T-helper 2 cell (primary cell): Measurements from ENCODE around the gene MEX3D.
A peak's percentile ranks its signal among the peaks of the same experiment; 100 is the strongest.

Experiments
- DNase-seq, 5 experiments: peaks; one replicate each; pipeline versions ENCODE4 v3.0.0 to v3.0.0-alpha.2; 2012 to 2022

The MEX3D gene

GRCh38 chr19:1592755-1593500 is 24.8 kb upstream of the MEX3D start, which contains the start of gene MBD3:
Gene MBD3, minus strand, starts transcription at chr19:1592865. Its CDS starts 234 bp downstream, at chr19:1592631.
- peak; percentile 76 to 91 (median 80) for DNase-seq

- DNase-seq, result peak; percentile 69 to 94 (median 78)
Observed at GRCh38 chr19:1592024-1592754, 24.1 kb upstream of the MEX3D start.

- DNase-seq, result no peak
Observed at GRCh38 chr19:1591421-1592023, 23.4 kb upstream of the MEX3D start.

GRCh38 chr19:1590641-1591397 is 22.7 kb upstream of the MEX3D start:
- peak in 1 of 5 experiments; percentile 51 for DNase-seq

GRCh38 chr19:1587872-1588271 is 19.7 kb upstream of the MEX3D start:
- DNase-seq, result no peak

- no peak for DNase-seq
Observed at GRCh38 chr19:1585243-1585580, 17.1 kb upstream of the MEX3D start.

- no peak for DNase-seq
Observed at GRCh38 chr19:1584500-1585242, 16.5 kb upstream of the MEX3D start.

GRCh38 chr19:1582201-1582600 is 14.1 kb upstream of the MEX3D start:
- no peak for DNase-seq

GRCh38 chr19:1580957-1581356 is 12.8 kb upstream of the MEX3D start:
- DNase-seq, result no peak

GRCh38 chr19:1580382-1580781 is 12.3 kb upstream of the MEX3D start:
- no peak for DNase-seq

- no peak for DNase-seq
Observed at GRCh38 chr19:1579222-1579621, 11.1 kb upstream of the MEX3D start.

GRCh38 chr19:1577929-1578618 is 9.9 kb upstream of the MEX3D start:
- DNase-seq, result no peak

GRCh38 chr19:1577090-1577928 is 9.2 kb upstream of the MEX3D start:
- DNase-seq, result no peak

- no peak for DNase-seq
Observed at GRCh38 chr19:1576242-1577089, 8.3 kb upstream of the MEX3D start.

- DNase-seq, result no peak
Observed at GRCh38 chr19:1575323-1576241, 7.5 kb upstream of the MEX3D start.

- DNase-seq, result no peak
Observed at GRCh38 chr19:1574354-1575136, 6.4 kb upstream of the MEX3D start.

- no peak for DNase-seq
Observed at GRCh38 chr19:1572795-1573194, 4.7 kb upstream of the MEX3D start.

GRCh38 chr19:1571358-1571757 is 3.2 kb upstream of the MEX3D start:
- no peak for DNase-seq
